Measurements from ENCODE around the gene SRXN1.
A peak's percentile ranks its signal among the peaks of the same experiment; 100 is the strongest.

SRXN1 gene

GRCh38 chr20:653110-653589, at the start of gene SRXN1:
Gene SRXN1 (minus strand): TSS chr20:653200. CDS start chr20:653185, 15 bp downstream.
- no peak for TF ChIP-seq CTCF (IDR thresholded peaks at IDR 0.05)
- peak; percentile 93 for DNase-seq (ENCODE audit: low spot score)
- Histone ChIP-seq H3K4me3 (peak within 1 kb of the TSS; percentile 90), H3K27ac (peak within 1 kb of the TSS; percentile 75 to 90)

- no peak for TF ChIP-seq CTCF (IDR thresholded peaks at IDR 0.05)
- DNase-seq (ENCODE audit: low spot score): no peak
- Histone ChIP-seq H3K4me3 (no peak overlapping the region), H3K27ac (no peak overlapping the region)
These were observed 48.6 kb upstream of the SRXN1 start for GRCh38 chr20:701401-702129.

- no peak overlapping the region for H3K27ac ChIP-seq
- no peak overlapping the region for H3K4me3 ChIP-seq
- no peak for DNase-seq (ENCODE audit: low spot score)
- TF ChIP-seq CTCF (IDR thresholded peaks at IDR 0.05): no peak
These were observed 46.9 kb upstream of the SRXN1 start for GRCh38 chr20:699811-700338.

- no peak for DNase-seq (ENCODE audit: low spot score)
- no peak for TF ChIP-seq CTCF (IDR thresholded peaks at IDR 0.05)
- no peak overlapping the region for H3K27ac ChIP-seq
- H3K4me3 ChIP-seq: no peak overlapping the region
These were observed 46.3 kb upstream of the SRXN1 start for GRCh38 chr20:699342-699741.

- no peak for TF ChIP-seq CTCF (IDR thresholded peaks at IDR 0.05)
- Histone ChIP-seq H3K27ac (no peak overlapping the region), H3K4me3 (no peak overlapping the region)
- DNase-seq (ENCODE audit: low spot score): no peak
These were observed 45.3 kb upstream of the SRXN1 start for GRCh38 chr20:698276-698675.

- Histone ChIP-seq H3K27ac (no peak overlapping the region), H3K4me3 (no peak overlapping the region)
- TF ChIP-seq CTCF (IDR thresholded peaks at IDR 0.05): no peak
- peak; percentile 7 for DNase-seq (ENCODE audit: low spot score)
These were observed 44.8 kb upstream of the SRXN1 start for GRCh38 chr20:697826-698225.
